HG02840 (cell line): Measurements from ENCODE around the gene DNER.
"Not testable (repeated sequence)": the region's sequence is repeated elsewhere in the genome, so short reads cannot be mapped to it uniquely, and the experiment has no call there.

ENCODE experiments used
- ATAC-seq: cut with Tn5 transposase; IDR thresholded peaks from one replicate; pipeline ENCODE4 v1.9.1; 2021; ENCODE audit warnings: mild to moderate bottlenecking, moderate library complexity, moderate number of reproducible peaks; ENCODE audit not compliant: unreplicated experiment, low FRiP score

Gene DNER

DNA sequence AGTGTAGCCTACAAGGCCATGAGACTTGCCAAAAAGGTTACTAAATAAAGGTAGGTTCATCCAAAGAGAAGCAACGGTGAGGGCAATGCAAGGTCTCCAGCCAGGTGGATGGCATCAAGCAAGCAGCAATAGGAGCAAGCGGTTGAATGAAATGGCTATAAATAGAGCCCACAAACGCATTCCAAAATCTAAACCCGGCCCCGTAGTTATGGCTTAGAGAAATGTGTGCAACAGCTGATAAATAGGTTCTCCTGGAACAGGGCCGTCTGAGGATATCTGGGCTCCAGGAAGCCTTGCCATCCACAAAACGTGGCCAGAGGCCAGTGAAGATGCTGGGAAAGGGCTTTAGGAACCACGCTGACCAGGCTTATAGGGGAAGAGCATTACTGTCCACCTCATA is 297.2 kb downstream of the DNER start:
- ATAC-seq, result no peak

DNA sequence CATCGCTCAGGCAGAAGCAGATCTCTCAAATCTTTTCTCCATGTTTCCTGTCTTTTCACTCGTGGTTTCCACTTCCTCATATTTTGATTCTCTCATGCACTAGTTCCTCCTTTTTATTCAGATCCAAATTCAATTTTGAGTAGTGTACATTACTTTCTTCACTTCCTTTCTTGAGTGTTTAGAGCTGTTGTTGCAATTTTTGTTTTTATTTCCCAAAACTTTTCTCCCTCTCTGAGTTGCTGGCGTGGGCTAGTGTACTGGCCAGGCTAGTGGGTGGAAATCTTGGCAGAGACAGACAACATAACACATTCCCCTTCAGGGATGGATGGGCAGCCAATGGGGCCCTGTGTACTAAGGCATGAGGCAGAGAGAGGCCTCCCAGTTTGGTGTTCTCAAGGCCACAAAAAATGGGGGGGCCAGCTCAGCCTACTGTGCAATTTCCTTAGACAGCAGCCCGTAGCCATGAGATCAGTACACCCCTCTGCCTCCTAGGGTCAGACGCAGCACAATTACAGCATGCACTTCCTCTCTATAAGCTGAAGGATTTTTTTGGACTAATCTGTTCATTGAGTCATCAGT is 298.1 kb downstream of the DNER start:
- ATAC-seq, result no peak

GRCh38 chr2:229414631-229415030 is 299.7 kb downstream of the DNER start:
- no peak for ATAC-seq

DNA sequence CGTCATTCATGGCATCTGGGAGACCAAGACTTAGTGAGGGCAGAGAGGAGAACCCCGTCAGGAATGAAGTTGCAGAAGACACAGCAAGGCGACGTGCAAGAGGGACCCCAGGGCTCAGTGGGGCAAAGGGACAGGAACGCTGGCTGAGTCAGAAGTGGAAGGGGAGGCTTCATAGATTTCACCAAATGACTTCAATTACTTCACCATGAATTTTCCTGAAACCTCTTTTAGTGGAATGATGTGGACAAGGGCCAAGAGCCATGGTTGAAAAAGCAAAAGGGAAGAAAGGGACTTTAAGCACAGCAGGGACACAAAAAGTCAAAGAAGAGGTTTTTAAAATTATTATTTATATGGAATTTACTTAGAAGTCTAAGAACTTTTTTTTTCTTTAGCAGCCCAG is 301.7 kb downstream of the DNER start:
- no peak for ATAC-seq

DNA sequence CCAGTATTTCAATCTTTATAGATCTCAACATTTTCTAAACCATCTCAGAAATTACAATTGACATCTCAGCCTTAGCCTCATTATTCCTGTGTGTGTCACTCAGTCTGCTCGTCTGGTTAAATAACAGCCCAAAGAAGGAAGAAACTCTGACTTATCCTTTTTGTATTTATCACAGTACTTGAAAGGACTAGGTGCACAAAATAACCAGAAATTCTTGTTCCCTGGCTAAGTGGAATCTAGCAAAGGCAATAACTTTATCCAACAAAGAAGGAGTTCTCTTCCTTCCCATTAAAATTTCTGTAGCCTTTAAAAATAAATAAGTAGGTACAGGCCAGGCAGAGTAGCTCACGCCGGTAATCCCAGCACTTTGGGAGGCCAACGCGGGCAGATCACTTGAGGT is 303.4 kb downstream of the DNER start:
- no peak for ATAC-seq

DNA sequence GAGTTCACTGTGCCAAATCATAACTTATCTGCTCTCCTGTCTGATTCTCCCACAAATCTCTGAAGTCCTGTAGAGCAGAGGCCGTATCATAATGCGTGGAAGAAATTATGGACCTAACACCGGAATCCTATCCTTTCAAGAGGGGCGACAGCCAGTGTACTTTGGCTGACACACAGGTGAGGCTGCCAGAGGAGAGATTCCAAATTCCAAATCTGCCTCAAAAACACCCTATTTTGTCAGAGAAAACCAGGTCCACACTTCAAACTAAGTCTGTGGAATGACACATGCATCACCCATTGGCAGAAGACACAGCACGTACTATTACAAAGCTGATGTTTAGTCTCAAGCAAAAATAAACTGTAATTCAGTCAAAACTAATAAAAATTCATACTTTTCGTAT is 304.1 kb downstream of the DNER start:
- ATAC-seq, result no peak

GRCh38 chr2:229409751-229410181 is 304.6 kb downstream of the DNER start:
- ATAC-seq, result no peak

DNA sequence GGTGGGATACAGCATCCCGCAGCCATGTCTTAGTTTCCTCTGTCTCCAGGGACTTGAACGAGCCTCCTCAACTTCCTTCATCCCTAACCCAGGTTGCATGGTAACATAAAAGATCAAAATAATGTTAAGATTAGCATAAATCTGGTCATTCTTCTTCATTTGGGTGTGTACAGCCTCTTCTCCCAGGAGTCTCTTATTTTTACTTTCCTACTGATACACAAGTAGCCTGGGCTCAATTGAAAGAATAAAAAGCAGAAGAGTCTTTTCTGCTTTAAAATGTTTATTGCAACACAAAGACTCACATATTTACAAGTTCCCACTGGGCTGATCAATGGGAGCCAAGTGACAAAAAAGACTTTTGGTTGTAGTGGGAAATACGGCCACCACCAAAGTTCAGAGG is 305.4 kb downstream of the DNER start:
- no peak for ATAC-seq

- no peak for ATAC-seq
These were observed 306.0 kb downstream of the DNER start for GRCh38 chr2:229408356-229408755.

GRCh38 chr2:229407170-229407569 is 307.2 kb downstream of the DNER start:
- ATAC-seq, result no peak

DNA sequence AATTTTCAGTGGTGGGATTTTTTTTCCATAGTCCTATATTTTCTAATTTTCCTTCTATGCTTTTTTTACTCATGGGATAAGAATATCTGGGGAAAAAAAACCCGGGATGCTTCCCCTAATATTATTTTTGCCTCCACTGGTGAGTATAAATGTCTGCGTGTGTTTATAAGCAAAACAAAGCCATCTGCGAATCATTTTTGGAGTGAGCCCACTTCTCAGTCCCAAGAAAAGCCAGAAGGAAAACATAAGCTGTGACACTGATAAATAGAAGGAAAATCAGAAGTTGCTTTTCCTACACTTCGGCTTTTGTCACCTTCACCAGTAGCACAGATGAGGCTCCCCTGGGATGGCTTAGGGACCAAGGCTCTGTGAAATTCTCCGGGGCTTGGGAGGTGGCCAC is 308.6 kb downstream of the DNER start:
- no peak for ATAC-seq

DNA sequence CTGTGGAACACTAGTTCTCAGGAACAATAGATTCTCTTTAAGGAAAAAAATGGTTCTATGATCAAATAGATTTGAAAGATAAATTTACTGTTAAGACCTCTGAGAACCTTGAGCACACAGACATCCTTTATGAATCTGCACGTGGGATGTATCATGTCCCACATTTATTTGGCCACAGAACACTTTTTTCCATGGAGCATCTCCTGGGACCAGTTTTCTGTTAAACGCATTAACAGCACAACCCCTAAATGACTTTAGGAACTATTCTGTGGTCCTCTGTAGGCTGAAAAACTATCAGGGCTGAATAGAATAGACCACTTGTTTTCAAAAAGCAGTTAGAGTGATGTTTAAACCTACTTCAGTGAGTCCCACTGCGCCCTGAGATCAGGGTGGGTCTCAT is 311.1 kb downstream of the DNER start:
- no peak for ATAC-seq

DNA sequence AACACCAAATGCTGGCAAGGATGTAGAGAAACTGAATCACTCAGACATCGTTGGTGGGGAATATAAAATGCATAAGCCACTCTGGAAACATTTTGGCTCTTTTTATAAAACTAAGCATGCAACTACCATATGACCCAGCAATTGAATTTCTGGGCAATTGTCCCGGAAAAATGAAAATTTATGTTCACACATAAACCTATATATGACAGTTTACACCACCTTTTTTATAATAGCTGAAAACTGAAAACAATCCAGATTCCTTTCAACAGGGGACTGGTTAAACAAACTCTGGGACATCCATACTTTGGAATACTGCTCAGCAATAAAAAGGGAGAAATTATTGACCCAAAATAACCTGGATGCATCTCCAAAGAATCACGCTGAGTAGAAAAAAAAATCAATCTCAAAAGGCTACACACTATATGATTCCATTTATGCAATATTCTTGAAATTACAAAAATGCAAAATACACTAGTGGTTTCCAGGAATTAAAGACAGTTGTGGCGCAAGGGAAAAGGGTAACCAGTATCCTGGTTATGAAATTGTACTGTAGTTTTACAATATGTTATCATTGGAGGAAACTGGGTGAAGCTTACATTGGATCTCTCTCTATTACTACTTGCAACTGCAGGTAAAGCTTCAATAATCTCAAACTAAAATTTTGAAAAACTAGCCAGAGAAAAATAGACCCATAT is 313.0 kb downstream of the DNER start:
- no peak for ATAC-seq

DNA sequence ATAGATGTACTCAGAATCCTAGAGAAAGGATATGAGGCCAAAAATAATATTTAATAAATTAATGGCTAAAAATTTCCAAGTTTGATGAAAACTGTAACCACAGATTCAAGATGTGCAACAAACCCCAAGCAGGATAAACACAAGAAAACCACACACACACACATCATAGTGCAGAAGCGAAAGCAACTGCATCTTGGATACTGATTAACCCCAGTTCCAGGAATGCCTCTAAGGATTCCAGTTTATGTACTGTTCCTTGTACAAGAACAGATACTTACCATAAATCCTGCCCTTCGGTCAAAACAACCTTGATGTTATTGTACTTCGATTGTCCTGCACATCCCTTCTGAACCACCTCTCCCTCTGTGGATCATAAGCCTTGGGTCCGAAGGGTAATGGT is 320.4 kb downstream of the DNER start:
- ATAC-seq, result no peak

- ATAC-seq, result no peak
These were observed 322.2 kb downstream of the DNER start for GRCh38 chr2:229392196-229392595.

DNA sequence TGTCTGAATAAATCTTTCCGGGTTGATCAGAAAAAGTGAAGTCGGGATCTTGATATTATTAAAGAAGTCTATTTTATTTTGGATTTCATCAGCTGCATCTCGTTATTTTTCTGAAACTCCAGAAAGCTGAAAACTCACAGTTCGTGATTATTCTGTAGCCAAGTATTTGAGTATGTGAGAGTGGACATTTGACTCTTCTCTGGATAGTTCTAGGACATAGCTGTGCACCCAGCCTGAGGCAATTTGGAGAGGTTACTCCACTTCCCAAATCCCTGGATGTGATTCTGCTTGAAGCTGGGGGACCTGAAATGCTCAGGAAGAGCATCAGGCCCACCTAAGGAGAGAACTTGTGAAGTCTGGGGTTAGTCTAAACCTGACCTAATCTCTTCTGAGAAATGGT is 325.6 kb downstream of the DNER start:
- no peak for ATAC-seq

- ATAC-seq, result no peak
These were observed 326.5 kb downstream of the DNER start for GRCh38 chr2:229387866-229388265.

GRCh38 chr2:229380101-229380625 is 334.2 kb downstream of the DNER start:
- ATAC-seq, result no peak

- no peak for ATAC-seq
These were observed 336.0 kb downstream of the DNER start for GRCh38 chr2:229378386-229378785.

GRCh38 chr2:229376866-229377265 is 337.5 kb downstream of the DNER start:
- ATAC-seq, result no peak

DNA sequence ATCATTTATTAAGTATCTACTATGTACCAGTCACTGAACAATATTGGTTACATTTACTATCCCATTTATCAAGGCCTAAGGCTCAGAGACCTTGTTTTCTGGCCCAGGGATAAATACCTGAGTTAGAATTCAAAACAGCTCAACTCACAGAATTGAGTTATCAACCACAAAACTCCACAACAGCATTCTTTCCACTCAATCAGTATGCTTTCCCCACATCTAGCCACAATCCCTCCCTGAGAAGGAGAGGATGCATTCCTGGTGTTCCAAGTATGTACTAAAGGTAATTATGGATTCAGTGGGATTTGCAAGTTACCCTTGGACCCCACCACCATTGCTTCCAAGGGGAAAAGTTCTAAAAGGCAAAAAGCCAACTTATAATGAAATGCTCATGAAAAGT is 339.1 kb downstream of the DNER start:
- no peak for ATAC-seq

DNA sequence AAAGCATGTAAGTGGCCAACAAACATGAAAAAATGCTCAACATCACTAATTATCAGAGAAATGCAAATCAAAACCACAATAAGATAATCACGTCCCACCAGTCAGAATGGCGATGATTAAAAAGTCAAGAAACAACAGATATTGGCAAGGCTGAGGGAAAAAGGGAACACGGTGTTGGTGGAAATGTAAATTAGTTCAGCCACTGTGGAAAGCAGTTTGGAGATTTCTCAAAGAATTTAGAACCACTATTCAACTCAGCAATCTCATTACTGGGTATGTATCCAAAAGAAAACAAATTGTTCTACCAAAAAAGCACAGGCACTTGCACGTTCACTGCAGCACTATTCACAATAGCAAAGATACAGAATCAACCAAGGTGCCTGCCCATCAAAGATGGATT is 341.0 kb downstream of the DNER start:
- ATAC-seq, result not testable (repeated sequence)
